HUES64 (cell line): ENCODE results near the gene SAP130.

ENCODE experiments used
- H3K27ac ChIP-seq: 2 replicates; pipeline ENCODE4 v1.7.0; 2013; ENCODE audit warnings: low read depth, low read length, inconsistent platforms
- H3K27me3 ChIP-seq: 2 replicates; pipeline ENCODE4 v1.6.1; 2013; ENCODE audit warnings: mild to moderate bottlenecking, low read length; ENCODE audit not compliant: insufficient read depth
- H3K36me3 ChIP-seq: 2 replicates; pipeline ENCODE4 v1.6.1; 2013; ENCODE audit warnings: mild to moderate bottlenecking, low read length; ENCODE audit not compliant: insufficient read depth
- H3K4me1 ChIP-seq: 2 replicates; pipeline ENCODE4 v1.6.1; 2013; ENCODE audit warnings: mild to moderate bottlenecking, low read length, moderate library complexity; ENCODE audit not compliant: insufficient read depth
- H3K4me3 ChIP-seq: 2 replicates; pipeline ENCODE4 v1.5.1; 2013; ENCODE audit warnings: mild to moderate bottlenecking, low read length, moderate library complexity
- H3K9ac ChIP-seq: 2 replicates; pipeline ENCODE4 v1.6.1; 2013; ENCODE audit warnings: mild to moderate bottlenecking, low read depth, low read length
- H3K9me3 ChIP-seq: 2 replicates; pipeline ENCODE4 v1.6.1; 2013; ENCODE audit warnings: low read depth, low read length; ENCODE audit not compliant: insufficient read depth
- WGBS: fragments of 150-250, 120-280 bp; methylation state at CpG from one replicate; pipeline ENCODE4 v1.1.7; 2013; ENCODE audit warnings: missing lambda C conversion rate; 5-methylcytosine and 5-hydroxymethylcytosine counted together

SAP130 gene

DNA sequence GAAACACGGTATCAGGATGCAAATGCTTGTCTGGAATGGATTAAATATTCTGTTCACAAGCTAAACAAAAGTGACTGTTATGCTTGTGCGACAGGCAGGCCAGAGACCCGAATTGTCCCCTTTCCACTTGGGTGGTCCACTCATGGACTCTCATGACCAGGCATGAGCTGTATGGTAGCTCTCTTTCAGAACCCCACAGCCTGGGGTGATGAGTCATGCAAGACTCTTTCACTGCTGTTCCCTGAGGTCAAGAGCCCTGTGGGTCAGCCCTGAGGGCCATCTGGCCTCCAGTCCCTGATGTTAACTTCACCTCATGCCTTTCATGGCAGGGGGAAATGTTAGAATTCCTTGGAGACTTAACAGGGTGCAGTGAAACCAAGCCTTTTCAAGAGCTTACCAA, 13.7 kb upstream of the SAP130 start:
- 88% methylated on average over 3 of the region's 3 CpGs for WGBS
- Histone ChIP-seq H3K27ac (no peak overlapping the region), H3K9me3 (peaks cover 45% of the 10 kb centered on the region), H3K9ac (no peak overlapping the region), H3K27me3 (no peaks in the 10 kb centered on the region), H3K4me1 (no peaks in the 10 kb centered on the region), H3K4me3 (no peak overlapping the region), H3K36me3 (no peaks in the 10 kb centered on the region)

DNA sequence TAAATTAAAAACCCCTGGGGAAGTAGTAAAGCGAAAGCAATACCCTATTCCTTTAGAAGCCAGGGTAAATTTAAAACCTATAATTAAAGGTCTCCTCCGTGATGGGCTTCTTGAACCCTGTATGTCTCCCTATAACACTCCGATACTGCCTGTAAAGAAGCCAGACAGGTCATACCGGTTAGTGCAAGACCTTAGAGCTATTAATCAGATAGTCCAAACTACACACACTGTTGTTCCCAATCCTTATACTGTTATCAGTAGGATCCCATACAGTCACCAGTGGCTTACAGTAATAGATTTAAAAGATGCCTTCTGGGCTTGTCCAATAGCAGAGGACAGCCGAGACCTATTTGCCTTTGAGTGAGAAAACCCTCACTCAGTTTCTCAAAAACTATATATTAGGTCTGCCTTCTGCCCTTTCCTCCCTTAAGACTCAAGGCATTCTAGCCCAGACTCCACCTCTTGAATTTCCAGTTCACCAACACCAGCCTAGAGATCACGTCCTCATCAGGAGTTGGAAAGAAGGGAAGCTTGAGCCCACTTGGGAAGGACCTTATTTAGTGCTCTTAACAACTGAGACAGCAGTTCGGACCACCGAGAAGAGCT, 12.4 kb upstream of the SAP130 start:
- no peaks in the 10 kb centered on the region for H3K36me3 ChIP-seq
- peaks cover 55% of the 10 kb centered on the region for H3K9me3 ChIP-seq
- H3K4me3 ChIP-seq: no peak overlapping the region
- WGBS: 90% methylated on average over 8 of the region's 8 CpGs
- no peaks in the 10 kb centered on the region for H3K4me1 ChIP-seq
- no peaks in the 10 kb centered on the region for H3K27me3 ChIP-seq
- H3K9ac ChIP-seq: no peak overlapping the region
- H3K27ac ChIP-seq: no peak overlapping the region

DNA sequence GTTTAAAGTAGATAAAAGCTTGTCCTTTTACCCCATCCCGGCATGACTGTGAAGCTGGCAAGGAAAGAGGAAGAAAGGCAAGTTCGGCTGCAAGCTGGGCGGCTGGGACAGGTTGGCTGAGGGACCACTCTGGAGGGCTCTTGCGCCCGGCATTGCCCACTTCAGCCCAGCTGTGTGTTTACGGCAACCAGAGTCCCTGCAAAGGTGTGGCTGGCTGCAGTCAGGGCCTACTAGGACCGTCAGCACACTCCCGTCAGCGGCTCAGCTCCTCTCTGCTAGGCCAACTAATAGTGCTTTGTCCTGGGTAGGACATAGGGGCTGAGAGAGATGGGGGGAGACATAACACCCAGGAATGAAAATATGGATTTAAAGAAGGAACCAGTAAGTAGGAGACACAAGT, 11.7 kb upstream of the SAP130 start:
- peaks cover 58% of the 10 kb centered on the region for H3K9me3 ChIP-seq
- no peaks in the 10 kb centered on the region for H3K27me3 ChIP-seq
- H3K27ac ChIP-seq: no peak overlapping the region
- no peak overlapping the region for H3K4me3 ChIP-seq
- no peak overlapping the region for H3K9ac ChIP-seq
- H3K4me1 ChIP-seq: no peaks in the 10 kb centered on the region
- WGBS: 93% methylated on average over 9 of the region's 9 CpGs
- no peaks in the 10 kb centered on the region for H3K36me3 ChIP-seq

- H3K36me3 ChIP-seq: no peaks in the 10 kb centered on the region
- H3K27me3 ChIP-seq: no peaks in the 10 kb centered on the region
- H3K4me1 ChIP-seq: no peaks in the 10 kb centered on the region
- no peak overlapping the region for H3K4me3 ChIP-seq
- H3K9ac ChIP-seq: no peak overlapping the region
- 71% methylated on average over 2 of the region's 3 CpGs for WGBS
- no peak overlapping the region for H3K27ac ChIP-seq
- H3K9me3 ChIP-seq: peaks cover 50% of the 10 kb centered on the region
Measured at GRCh38 chr2:128038411-128038810, 10.6 kb upstream of the SAP130 start.

DNA sequence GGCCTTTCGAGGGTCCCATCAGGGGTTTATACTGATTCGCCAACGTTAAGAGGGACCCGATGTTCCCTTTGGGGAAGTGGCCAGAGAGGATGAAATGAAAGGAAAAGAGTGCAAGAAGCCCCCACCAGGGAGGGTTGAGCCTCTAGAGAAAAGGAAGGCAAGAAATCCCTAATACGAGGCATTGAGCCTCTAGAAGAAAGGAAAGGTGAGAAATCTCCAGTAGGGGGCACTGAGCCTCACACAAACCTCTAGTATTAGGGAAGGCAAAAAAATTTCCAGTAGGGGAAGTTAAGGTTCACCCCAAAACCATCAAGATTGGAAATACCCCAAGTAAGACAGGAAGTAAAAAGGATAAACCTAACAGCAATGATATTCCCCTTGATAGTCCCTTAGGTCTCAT, 9.8 kb upstream of the SAP130 start:
- H3K9me3 ChIP-seq: peaks cover 47% of the 10 kb centered on the region

DNA sequence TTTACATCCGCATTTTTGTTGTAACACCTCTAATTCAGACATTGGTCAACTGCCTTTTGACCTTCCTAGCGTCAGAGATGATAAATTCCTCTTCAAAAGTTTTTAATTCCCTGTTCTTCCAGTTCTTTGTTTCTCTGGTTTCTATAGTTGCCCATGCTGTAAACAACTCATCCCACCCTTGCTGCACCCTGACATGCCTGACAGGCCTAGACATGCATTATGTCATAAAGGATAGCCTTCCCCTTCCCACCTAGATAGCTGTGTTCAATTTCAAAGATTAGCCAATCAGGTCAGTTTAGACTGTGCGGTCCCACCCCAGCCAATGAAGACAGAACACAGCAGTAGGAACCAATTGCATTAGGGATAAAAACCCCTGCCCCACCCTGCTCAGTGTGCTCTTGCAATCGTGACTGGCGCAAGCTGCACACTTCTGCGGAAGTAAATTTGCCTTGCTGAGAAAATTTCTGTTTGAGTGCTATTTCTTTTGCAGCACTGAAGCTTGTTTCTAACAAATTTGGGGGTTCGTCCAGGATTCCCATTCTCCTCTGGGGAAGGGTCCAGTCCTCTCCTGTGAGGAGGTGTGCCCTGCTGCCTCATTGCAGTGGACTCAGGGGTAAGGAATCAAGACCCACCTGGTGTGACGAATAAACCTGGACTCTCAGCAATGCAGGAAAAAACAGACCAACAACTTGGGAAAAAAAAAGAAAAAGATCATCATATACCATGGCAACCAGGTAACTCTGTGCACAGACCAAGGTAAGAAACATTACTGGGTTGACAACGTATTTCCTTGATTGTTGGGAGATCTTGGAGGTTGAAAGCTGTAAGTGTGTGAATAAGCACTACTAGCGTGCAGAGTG, 9.1 kb upstream of the SAP130 start:
- Histone ChIP-seq H3K27ac (no peak overlapping the region), H3K27me3 (no peaks in the 10 kb centered on the region), H3K4me1 (no peaks in the 10 kb centered on the region), H3K4me3 (no peak overlapping the region), H3K9ac (no peak overlapping the region), H3K9me3 (peaks cover 48% of the 10 kb centered on the region), H3K36me3 (no peaks in the 10 kb centered on the region)
- 86% methylated on average over 10 of the region's 10 CpGs for WGBS

More for the DNA sequence above, 9.8 kb upstream of the SAP130 start:
- H3K4me1 ChIP-seq: no peaks in the 10 kb centered on the region
- WGBS: 93% methylated on average over 5 of the region's 5 CpGs
- no peak overlapping the region for H3K27ac ChIP-seq
- no peak overlapping the region for H3K9ac ChIP-seq
- no peaks in the 10 kb centered on the region for H3K36me3 ChIP-seq
- no peak overlapping the region for H3K4me3 ChIP-seq
- H3K27me3 ChIP-seq: no peaks in the 10 kb centered on the region

DNA sequence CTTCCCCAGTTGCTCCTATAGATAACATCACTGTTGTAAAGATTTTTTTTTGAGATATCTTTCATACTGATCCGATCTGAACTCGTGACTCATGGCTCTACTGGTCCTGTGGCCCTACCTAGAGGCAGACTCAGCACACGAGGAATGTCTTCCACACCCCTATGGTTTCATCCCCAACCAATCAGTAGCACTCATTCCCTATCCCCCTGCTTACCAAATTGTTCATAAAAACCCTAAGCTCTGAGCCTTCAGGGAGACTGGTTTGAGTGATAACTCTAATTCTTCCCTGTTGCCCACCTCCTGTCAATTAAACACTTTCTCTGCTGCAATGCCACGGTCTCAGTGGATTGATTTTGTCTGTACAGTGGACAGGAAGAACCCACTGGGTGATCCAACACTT, 4.2 kb upstream of the SAP130 start:
- H3K9me3 ChIP-seq: peaks cover 28% of the 10 kb centered on the region

DNA sequence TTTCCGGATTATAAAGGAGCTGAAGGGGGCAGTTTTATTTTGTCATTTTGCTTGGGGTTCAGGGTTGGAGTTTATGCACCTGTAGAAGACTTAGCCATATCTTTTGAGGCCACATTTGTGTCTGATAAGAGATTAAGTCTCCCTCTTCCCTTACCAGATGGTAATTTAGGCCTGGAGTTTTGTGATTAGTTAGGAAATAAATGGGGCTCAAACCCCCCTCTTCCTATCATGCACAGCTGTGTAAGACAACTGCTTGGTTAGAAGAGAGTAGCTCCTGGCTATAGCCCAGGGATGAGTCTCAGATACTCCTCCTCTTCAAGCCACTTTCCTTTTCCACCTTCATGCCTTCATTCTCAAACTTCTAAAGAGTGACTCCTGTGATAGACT, 802 bp upstream of the SAP130 start:
- H3K9ac ChIP-seq: peak overlapping the region; percentile 55; the same call in 1 of the 2 replicates
- no peak overlapping the region for H3K27ac ChIP-seq
- H3K4me3 ChIP-seq: peak overlapping the region; percentile 97
- 0% methylated on average over 1 of the region's 1 CpG for WGBS
- peaks cover 15% of the 10 kb centered on the region for H3K36me3 ChIP-seq
- H3K4me1 ChIP-seq: peaks cover 7% of the 10 kb centered on the region
- H3K9me3 ChIP-seq: peaks cover 9% of the 10 kb centered on the region
- peaks cover 22% of the 10 kb centered on the region for H3K27me3 ChIP-seq

More for the DNA sequence above, 4.2 kb upstream of the SAP130 start:
- H3K36me3 ChIP-seq: no peaks in the 10 kb centered on the region
- no peak overlapping the region for H3K9ac ChIP-seq
- H3K4me3 ChIP-seq: no peak overlapping the region
- WGBS: 63% methylated on average over 4 of the region's 4 CpGs
- no peak overlapping the region for H3K27ac ChIP-seq
- no peaks in the 10 kb centered on the region for H3K4me1 ChIP-seq
- H3K27me3 ChIP-seq: peaks cover 22% of the 10 kb centered on the region

DNA sequence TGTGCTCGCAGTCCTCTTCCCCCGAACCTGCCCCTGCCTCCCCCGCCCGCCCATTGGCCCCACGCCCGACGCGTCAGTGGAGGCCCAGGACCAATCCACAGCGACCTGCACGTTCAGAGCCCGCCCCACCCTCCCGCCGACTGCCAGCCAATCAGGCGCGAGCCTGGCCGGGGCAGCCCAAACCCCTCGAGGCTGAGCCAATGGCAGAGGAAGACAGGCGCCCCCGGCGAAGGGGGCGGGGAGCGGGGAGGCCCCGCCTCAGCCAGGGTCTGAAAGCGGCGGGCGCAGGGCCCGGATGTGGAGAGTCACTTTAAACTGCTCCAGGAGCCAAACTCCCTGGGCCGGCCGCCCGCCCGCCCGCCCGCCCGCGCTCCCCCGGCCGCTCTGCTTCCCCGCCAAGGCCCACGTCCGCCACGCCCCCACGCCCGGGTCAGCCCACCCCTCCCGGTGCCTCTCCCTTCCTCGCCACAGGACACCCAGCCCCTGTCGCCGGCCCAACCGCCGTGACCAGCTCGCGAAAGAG, 520 bp downstream of the SAP130 start:
- Histone ChIP-seq H3K9me3 (peaks cover 3% of the 10 kb centered on the region; the same call in 1 of the 2 replicates), H3K4me1 (peaks cover 7% of the 10 kb centered on the region), H3K27me3 (peaks cover 22% of the 10 kb centered on the region), H3K4me3 (peak overlapping the region; percentile 97), H3K9ac (peak overlapping the region; percentile 88), H3K27ac (peak overlapping the region; percentile 93), H3K36me3 (peaks cover 21% of the 10 kb centered on the region)
- WGBS: under 1% methylated on average over 50 of the region's 51 CpGs

DNA sequence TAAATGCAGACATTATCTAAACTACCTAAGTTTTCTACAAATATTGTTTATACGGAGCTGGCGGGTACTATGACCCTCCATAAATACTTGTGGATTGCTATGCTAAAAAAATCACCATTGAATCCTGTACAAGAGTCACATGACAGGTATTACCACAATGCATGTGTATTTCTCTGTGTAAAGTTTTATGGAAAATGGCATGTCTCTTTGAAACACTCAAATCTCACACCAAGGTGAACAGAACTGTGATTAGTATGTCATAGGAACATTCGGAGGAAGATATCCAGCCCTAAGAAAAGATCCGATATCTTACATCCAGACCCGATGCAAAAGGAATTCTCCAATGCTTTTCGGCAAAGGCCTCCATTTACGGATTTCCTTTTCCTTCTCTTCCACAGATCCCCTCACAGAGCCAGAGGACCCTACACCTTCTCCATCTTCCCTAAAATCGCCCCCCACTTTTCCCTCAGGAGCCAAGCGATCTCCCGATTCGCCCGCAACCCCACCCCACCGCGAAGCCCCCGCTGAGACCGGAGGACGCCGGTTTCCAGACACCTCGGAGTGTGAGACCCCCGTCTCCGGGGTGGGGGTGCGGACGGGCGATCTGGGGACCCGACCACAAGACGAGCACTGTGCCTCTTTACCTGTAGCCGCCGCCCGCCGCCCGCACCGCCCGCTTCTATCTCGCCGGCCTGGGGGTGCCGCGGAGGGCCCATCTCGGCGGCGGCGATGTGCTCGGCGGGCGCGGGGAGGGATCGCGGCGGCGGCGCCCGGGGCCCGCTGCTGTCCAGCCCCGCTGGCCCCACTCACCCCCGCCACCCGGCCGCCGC, 1.2 kb downstream of the SAP130 start:
- Histone ChIP-seq H3K9me3 (no peaks in the 10 kb centered on the region), H3K27ac (peak overlapping the region; percentile 46), H3K27me3 (peaks cover 22% of the 10 kb centered on the region), H3K9ac (peak overlapping the region; percentile 88), H3K4me1 (peaks cover 7% of the 10 kb centered on the region), H3K4me3 (peak overlapping the region; percentile 77), H3K36me3 (peaks cover 28% of the 10 kb centered on the region)
- 5% methylated on average over 57 of the region's 57 CpGs for WGBS

- H3K9me3 ChIP-seq: no peaks in the 10 kb centered on the region
- peaks cover 37% of the 10 kb centered on the region for H3K36me3 ChIP-seq
- H3K4me3 ChIP-seq: no peak overlapping the region
- peaks cover 7% of the 10 kb centered on the region for H3K4me1 ChIP-seq
- no peak overlapping the region for H3K27ac ChIP-seq
- WGBS: 92% methylated on average over 4 of the region's 4 CpGs
- H3K27me3 ChIP-seq: peaks cover 10% of the 10 kb centered on the region
- H3K9ac ChIP-seq: no peak overlapping the region
Measured at GRCh38 chr2:128024816-128025215, 3.0 kb downstream of the SAP130 start.
